Measurements from ENCODE around the gene KCNK15. TPM values are rescaled to one million over a fixed set of nuclear protein-coding genes. Genes with fewer than 3 reads are reported as not detected.

KCNK15 gene
- total RNA-seq, 1 donor from 2014 or later, result 0.35 TPM

DNA sequence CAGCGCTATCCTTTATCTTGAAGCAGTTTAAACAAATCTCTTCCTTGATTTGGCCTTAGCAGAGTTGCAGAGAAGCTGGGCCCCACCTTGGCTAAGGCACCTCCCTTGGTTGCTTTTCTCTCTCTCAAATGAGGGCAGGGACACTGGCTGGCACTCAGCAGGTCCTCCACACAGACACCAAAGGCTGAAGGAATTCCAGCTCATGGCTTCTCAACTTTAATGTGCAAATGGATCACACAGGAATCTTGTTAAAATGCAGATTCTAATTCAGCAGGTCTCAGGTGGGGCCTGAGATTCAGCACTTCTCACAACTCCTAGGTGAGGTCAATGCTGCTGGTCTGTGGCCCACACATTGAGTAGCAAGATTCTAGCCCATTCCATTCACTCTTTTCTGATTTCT is 39.0 kb downstream of the KCNK15 start:
- no peak for DNase-seq (ENCODE audit: extremely low read depth, low read depth, low spot score)

DNA sequence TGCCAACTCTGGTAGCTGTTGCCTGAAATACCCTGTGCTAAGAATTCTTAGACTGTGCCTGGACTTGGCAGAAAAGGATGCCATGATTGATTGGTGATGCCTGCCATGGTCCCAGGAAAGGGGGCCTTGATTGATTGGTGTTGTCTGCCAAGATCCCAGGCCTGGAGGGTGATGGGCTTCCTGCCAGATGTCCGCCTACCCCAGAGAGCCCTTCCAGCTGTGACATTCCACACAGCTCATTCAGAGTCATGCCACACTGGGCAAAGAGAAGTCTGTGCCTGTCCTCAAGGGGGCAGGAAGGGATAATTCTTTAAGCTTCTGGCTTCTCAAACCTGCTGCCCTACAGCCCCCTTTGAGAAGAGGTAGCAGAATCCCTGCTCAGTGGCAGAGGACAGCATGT is 40.1 kb downstream of the KCNK15 start:
- no peak for DNase-seq (ENCODE audit: extremely low read depth, low read depth, low spot score)

DNA sequence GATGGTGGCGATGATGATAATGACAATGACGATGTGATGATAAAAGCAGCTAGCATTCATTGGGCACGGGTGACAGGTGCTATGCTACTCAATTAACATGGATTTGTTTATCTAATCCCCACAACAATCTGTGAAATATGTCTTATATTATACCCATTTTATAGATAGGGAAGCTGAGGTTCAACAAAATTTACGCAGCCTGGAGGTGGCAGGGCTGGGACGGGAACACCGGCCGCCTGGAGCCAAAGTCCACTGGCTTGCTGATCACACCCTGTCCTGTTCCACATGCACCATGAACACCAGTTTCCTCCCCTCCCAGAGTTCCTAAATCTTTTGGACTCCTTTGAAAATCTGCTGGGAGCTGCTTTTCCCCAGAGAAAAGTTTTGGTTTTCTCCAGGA is 41.6 kb downstream of the KCNK15 start:
- no peak for DNase-seq (ENCODE audit: extremely low read depth, low read depth, low spot score)

DNA sequence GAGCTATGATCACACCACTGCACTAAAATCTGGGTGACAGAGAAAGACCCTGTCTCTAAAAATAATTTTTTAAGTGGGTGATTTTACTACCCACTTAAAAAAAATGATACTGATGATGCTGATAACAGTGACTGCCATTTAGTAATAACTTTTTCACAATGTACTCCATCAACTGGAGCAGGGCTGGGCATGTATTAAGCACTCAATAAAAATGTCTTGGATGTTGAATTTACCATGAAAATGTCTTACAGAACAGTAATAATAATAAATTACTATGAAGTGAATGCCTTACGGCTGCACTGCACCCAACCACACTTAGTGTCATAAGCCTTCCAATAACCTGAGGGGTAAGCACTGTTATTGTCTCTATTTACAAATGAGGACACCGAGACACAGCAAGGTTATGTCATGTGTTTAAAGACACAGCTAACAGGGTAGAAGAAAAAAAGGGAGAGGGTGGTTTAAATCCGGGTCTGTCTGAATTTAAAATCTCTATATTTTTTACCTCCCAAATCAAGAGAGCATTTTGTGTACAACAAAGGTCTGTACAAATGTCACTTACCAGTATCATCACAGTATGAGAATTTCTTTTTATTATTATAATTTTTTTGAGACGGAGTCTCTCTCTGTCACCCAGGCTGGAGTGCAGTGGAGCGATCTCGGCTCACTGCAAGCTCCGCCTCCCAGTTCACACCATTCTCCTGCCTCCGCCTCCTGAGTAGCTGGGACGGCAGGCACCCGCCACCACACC is 43.2 kb downstream of the KCNK15 start:
- no peak for DNase-seq (ENCODE audit: extremely low read depth, low read depth, low spot score)

DNA sequence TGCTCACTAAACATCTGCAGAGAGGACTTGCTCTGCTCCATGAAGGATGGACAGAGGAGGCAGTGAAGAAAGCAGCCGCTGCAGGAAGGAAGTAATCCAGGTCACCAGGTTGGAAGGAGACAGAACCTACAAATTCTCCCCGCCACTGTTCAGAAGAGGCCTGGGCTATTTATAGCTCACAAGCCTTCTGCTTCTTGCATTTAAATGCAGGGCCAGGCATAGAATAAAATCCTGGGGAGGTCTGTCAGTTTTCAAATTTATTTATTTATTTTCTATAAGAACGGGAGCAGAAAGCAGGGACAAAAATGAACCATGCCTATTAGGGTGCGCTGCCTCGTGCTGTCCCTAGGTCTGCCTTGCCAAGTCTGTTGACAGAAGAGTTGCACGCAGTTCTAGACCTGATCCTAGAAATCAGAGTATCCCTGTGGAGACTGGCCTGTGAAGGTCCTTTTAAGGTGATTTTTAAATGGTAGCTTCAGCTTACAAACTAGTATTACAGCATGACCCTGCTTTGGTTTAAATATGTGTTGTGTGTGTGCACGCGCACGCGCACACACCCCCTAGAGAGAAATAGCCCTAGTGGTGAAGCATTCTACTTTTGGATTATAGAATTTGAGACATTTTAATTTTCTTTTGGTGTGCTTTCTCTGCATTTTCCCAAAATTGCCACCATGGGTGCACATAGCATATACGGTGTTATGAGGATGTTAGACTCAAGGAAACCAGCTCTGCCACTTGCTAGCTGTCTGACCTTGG is 45.2 kb downstream of the KCNK15 start:
- no peak for DNase-seq (ENCODE audit: extremely low read depth, low read depth, low spot score)

DNA sequence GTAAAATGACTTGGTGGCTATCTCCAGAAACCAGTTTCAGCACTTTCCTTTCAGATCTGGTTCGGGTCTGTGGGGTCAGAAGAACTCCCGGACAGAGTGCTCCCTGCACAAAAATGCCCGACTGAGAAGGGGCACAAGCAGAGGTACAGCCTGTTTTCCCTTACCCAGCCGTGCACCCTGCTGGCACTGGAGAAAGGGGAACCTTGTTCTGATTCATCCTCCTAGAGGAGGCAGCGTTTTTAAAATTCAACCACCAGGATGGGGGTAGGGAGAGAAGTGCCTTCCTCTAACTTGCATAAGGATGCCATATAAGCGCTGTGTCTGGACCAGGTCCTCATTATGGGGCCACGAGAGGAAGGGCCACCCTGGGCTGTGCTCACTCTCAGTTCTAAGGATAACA is 47.1 kb downstream of the KCNK15 start:
- DNase-seq (ENCODE audit: extremely low read depth, low read depth, low spot score), result no peak

DNA sequence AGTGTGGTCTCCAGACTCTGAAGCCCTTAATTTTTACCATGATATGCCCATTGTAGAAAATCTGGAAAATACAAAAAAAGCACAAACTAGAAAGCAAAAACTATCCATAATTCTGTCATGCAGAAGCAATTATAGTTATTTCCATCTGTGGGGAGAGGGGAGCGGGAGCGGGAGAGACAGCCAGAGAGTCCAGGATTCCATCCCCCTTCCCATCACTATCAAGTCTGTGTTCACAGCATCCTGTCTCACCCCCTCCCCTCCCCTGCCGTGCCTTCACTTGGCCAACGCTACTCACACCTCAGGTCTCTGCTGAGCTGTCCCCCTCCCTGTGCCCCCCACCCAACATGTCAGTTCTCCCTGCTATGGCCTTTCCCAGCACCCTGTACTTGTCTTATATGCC is 50.2 kb downstream of the KCNK15 start:
- DNase-seq (ENCODE audit: extremely low read depth, low read depth, low spot score), result no peak

DNA sequence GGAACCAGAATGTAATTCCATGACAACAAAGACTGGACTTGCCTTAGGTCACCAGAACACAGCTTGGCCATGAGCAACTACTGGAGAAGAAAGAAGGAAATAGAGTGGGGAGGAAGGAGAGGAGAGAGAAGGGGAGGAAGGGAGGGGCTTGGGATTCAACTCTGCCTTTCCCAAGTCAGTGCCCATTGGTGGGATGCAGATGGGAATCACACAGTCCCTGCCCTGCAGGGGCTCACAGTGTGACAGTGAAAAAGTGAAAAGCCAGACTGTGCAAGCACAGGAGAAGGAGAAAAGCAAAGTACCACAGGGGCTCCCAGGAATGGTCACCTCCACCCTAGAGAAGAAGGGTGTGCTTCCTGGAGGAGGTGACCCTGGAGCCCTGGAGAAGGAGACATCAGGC is 50.6 kb downstream of the KCNK15 start:
- DNase-seq (ENCODE audit: extremely low read depth, low read depth, low spot score), result no peak

DNA sequence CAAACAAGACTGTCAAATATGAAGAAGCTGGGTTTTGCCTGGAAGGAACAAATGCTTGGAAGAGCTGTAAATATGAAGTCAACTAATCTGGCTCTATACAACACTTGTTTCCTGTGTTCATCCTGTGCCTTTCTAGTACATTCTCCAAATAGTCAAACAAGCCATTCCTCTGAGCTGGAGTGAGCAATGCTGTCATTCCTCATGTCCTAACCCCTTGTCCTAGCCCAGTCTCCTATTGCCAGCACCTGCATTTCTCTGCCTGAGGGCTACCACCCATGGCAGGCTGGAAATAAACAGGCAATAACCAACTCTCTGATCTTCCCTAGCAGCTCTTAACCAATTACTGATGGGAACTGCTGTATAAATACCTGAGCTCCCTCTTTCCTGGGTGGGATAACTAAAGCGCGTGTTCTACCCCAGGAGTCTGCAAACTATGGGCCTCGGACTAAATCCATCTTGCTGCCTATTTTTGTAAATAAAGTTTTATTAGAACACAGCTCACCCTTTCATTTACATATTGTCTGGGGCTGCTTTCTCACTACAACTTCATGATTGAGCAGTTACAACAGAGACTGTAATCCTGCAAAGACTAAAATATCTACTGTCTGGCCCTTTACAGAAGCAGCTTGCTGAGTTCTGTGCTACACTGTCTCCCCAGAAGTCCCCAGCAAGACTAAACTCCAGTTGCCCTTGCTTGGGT is 51.2 kb downstream of the KCNK15 start:
- no peak for DNase-seq (ENCODE audit: extremely low read depth, low read depth, low spot score)

DNA sequence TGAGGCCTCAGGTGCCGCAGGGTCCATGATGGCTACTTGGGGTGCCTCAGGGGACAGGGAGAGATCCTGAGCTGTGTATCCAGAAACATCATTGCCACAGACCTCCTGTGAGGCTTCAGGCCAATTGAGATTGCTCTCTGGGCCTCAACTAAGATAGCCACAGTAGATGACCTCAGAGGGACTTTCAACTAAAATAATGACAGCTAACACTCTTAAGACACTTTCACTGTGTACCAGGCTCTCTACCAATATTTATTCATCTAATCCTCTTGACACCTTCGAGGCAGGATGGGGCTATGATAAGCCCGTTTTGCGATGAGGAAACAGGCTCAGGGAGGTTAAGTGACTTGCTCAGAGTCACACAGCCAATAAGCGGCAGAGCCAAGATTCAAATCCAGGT is 54.0 kb downstream of the KCNK15 start:
- DNase-seq (ENCODE audit: extremely low read depth, low read depth, low spot score), result no peak

DNA sequence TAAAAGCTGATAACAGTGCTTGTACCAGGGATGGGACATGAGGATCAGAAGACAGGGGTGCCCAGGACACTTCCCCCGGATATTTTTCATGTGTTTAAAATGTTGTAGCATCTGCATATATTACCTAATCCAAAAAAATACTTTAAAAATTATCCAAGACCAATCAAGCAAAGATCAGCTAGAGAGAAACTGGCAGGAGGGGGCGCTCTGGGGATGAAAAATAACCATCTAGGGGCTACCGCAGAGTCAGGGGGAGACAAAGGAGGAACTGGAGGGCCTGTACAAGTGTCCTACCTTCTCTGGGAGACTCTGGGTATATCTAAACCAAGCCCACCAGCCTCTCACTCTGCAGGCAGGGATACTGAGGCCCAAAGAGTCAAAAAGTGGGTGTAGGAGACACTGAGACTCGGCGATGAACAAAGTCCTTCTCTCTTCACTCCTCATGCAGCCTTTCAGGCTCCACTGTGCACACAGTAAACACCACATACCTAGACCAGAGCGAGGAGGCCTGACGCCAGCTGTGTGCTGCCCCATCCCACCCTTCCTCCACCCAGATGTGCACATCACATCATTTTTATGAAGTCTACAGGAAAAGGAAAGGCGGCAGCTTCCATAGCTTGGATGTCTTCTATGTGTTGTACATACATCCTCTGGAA is 54.9 kb downstream of the KCNK15 start:
- no peak for DNase-seq (ENCODE audit: extremely low read depth, low read depth, low spot score)

Other genes with a start within 250 kb of the KCNK15 start
- 79.2 and 81.6 TPM in 2 replicates for gene SERINC3, start 223.8 kb upstream of the KCNK15 start, total RNA-seq
- gene PKIG, start 163.3 kb upstream of the KCNK15 start, total RNA-seq, result 226 and 239 TPM in 2 replicates
- gene ADA, start 94.2 kb upstream of the KCNK15 start, total RNA-seq, result 35.6 and 55.5 TPM in 2 replicates
- not detected in 2 replicates for gene CCN5, start 30.5 kb upstream of the KCNK15 start, total RNA-seq
- gene RIMS4, start 64.7 kb downstream of the KCNK15 start, total RNA-seq, result not detected in 2 replicates
- 167 and 173 TPM in 2 replicates for gene YWHAB, start 139.8 kb downstream of the KCNK15 start, total RNA-seq
- 2.1 and 13.6 TPM in 2 replicates for gene PABPC1L, start 164.2 kb downstream of the KCNK15 start, total RNA-seq
- gene TOMM34, start 214.5 kb downstream of the KCNK15 start, total RNA-seq, result 36.9 and 43.0 TPM in 2 replicates
- gene STK4, start 220.6 kb downstream of the KCNK15 start, total RNA-seq, result 14.0 and 20.9 TPM in 2 replicates